HG02938 (cell line): ENCODE results near the gene SLC17A7.

ENCODE experiments used
- ATAC-seq: cut with Tn5 transposase; IDR thresholded peaks from one replicate; pipeline ENCODE4 v1.9.1; 2021; ENCODE audit warnings: mild to moderate bottlenecking, moderate library complexity; ENCODE audit not compliant: unreplicated experiment

SLC17A7 gene

GRCh38 chr19:49428547-49429451 is 12.5 kb downstream of the SLC17A7 start:
- no peak for ATAC-seq

- no peak for ATAC-seq
These were observed 13.3 kb downstream of the SLC17A7 start for GRCh38 chr19:49427855-49428546.

- no peak for ATAC-seq
These were observed 14.0 kb downstream of the SLC17A7 start for GRCh38 chr19:49427339-49427738.

- ATAC-seq: no peak
These were observed 15.3 kb downstream of the SLC17A7 start for GRCh38 chr19:49425922-49426592.

- ATAC-seq: no peak
These were observed 16.1 kb downstream of the SLC17A7 start, which contains the start of gene GFY for GRCh38 chr19:49425178-49425577. TSS of gene GFY (plus strand) at chr19:49425388. CDS start at chr19:49426431, 1,043 bp downstream.

GRCh38 chr19:49423985-49424303 is 17.4 kb downstream of the SLC17A7 start:
- no peak for ATAC-seq

- ATAC-seq: no peak
These were observed 18.0 kb downstream of the SLC17A7 start, which contains the start of gene PTH2 for GRCh38 chr19:49423071-49423984. TSS of gene PTH2 (minus strand) at chr19:49423441. CDS start at chr19:49423339, 102 bp downstream.

- ATAC-seq: no peak
These were observed 18.8 kb downstream of the SLC17A7 start for GRCh38 chr19:49422407-49423070.

- ATAC-seq: no peak
These were observed 19.5 kb downstream of the SLC17A7 start for GRCh38 chr19:49421878-49422202.

- no peak for ATAC-seq
These were observed 20.1 kb downstream of the SLC17A7 start for GRCh38 chr19:49421039-49421877.

- no peak for ATAC-seq
These were observed 21.1 kb downstream of the SLC17A7 start for GRCh38 chr19:49420227-49420626.

GRCh38 chr19:49419173-49419572 is 22.2 kb downstream of the SLC17A7 start:
- no peak for ATAC-seq

GRCh38 chr19:49418511-49418910 is 22.8 kb downstream of the SLC17A7 start:
- ATAC-seq: no peak

- no peak for ATAC-seq
These were observed 24.2 kb downstream of the SLC17A7 start for GRCh38 chr19:49417088-49417487.

GRCh38 chr19:49415810-49416200 is 25.5 kb downstream of the SLC17A7 start:
- no peak for ATAC-seq

- no peak for ATAC-seq
These were observed 26.1 kb downstream of the SLC17A7 start for GRCh38 chr19:49415102-49415809.

GRCh38 chr19:49414256-49414655 is 27.1 kb downstream of the SLC17A7 start:
- no peak for ATAC-seq

- no peak for ATAC-seq
These were observed 28.0 kb downstream of the SLC17A7 start for GRCh38 chr19:49413348-49413747.
